Keratinocyte (primary cell): ENCODE results near the gene PSMD6.

ENCODE experiments used
- EZH2 ChIP-seq: IDR thresholded peaks from one replicate; pipeline ENCODE4 v1.6.1; 2012; ENCODE audit warnings: inconsistent platforms, mild to moderate bottlenecking, low read length, moderate library complexity
- TF ChIP-seq, protein P1 (sequence below), 3 experiments: IDR thresholded peaks in 1 of 3; conservative IDR thresholded peaks in 1 of 3; optimal IDR thresholded peaks in 1 of 3; 2 replicates in 2 of 3; 3 replicates in 1 of 3; pipeline versions ENCODE3 to v1.5.1; 2011; ENCODE audit warnings: low read length in 3 of 3, mild to moderate bottlenecking in 3 of 3, moderate library complexity in 2 of 3, control low read depth in 1 of 3, inconsistent platforms in 1 of 3; ENCODE audit not compliant: insufficient read depth in 2 of 3; ENCODE audit errors: extremely low read depth in 1 of 3

DNA sequence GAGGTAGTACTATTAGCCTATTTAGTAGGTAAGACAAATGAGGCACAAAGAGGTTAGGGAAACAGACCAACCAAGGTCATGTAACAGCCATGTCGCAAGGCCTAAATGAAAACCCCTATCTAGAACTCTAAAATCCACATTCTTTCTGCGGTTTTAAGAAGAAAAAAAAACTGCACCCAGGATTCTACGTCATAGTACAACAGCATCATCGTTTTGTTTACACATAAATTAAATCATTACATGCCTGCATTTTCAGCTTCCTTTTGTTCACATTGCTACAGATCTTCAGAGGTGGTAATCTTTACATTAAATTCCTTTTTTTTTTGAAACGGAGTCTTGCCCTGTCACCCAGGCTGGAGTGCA lies 548 bp upstream of the PSMD6 start:
- no peak for TF ChIP-seq EZH2
- TF ChIP-seq, protein P1, sequence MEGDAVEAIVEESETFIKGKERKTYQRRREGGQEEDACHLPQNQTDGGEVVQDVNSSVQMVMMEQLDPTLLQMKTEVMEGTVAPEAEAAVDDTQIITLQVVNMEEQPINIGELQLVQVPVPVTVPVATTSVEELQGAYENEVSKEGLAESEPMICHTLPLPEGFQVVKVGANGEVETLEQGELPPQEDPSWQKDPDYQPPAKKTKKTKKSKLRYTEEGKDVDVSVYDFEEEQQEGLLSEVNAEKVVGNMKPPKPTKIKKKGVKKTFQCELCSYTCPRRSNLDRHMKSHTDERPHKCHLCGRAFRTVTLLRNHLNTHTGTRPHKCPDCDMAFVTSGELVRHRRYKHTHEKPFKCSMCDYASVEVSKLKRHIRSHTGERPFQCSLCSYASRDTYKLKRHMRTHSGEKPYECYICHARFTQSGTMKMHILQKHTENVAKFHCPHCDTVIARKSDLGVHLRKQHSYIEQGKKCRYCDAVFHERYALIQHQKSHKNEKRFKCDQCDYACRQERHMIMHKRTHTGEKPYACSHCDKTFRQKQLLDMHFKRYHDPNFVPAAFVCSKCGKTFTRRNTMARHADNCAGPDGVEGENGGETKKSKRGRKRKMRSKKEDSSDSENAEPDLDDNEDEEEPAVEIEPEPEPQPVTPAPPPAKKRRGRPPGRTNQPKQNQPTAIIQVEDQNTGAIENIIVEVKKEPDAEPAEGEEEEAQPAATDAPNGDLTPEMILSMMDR (optimal IDR thresholded peaks at IDR 0.05 in 1 of 3, IDR thresholded peaks at IDR 0.05 in 1 of 3, conservative IDR thresholded peaks at IDR 0.05 in 1 of 3; ENCODE audit: extremely low read depth in 1 of 3, insufficient read depth in 2 of 3, low read length in 3 of 3): no peak
